Activated T-helper 1 cell treated with Interleukin-2 at 50 U/mL for 16 hours (primary cell): ENCODE results near the gene ADSL.
A peak's percentile ranks its signal among the peaks of the same experiment; 100 is the strongest.
"Not testable (repeated sequence)": the region's sequence is repeated elsewhere in the genome, so short reads cannot be mapped to it uniquely, and the experiment has no call there.

ENCODE experiments used
- DNase-seq: peaks from one replicate; pipeline ENCODE4 v3.0.0-alpha.2; 2020; ENCODE audit warnings: low read depth

Gene ADSL

GRCh38 chr22:40346185-40347118 lies at the start of gene ADSL:
TSS of gene ADSL (plus strand) at chr22:40346500. CDS start at chr22:40346559, 59 bp downstream.
- peak; percentile 77 for DNase-seq

GRCh38 chr22:40300316-40300715 lies 46.0 kb upstream of the ADSL start:
- no peak for DNase-seq

- DNase-seq = no peak
Observed at GRCh38 chr22:40300884-40301672, 45.2 kb upstream of the ADSL start.

DNA sequence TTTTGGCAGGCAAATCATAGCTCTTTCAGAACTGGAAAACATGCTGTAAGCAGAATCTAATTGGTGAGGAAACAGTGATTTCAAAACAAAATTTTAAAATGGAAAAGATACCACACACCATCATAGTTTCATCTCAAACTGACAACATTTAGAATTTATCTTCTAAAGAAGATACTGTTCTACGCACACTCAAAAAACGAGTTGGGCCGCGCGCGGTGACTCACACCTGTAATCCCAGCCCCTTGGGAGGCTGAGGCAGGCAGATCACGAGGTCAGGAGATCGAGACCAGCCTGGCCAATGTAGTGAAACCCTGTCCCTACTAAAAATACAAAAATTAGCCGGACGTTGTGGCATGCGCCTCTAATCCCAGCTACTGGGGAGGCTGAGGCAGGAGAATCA lies 44.2 kb upstream of the ADSL start:
- no peak for DNase-seq

DNA sequence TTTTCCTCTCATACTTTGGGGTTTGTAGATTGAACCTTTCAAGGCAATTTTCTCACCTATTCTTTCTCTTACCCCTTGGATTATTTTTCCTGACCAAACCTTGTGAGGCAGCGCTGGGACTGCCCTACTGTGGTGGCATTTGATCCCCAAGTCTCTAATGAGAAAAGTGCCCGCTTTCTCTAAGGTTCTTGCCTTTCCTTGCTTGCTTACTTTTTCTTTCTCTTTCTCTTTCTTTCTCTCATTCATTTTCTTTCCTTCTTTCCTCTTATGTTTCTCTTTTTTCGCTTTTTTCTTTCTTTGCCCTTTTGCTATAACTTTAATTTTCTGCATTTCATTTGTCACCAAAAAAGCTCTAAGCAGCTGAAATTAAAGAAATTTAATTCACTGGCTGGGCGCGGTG lies 40.7 kb upstream of the ADSL start:
- no peak for DNase-seq

DNA sequence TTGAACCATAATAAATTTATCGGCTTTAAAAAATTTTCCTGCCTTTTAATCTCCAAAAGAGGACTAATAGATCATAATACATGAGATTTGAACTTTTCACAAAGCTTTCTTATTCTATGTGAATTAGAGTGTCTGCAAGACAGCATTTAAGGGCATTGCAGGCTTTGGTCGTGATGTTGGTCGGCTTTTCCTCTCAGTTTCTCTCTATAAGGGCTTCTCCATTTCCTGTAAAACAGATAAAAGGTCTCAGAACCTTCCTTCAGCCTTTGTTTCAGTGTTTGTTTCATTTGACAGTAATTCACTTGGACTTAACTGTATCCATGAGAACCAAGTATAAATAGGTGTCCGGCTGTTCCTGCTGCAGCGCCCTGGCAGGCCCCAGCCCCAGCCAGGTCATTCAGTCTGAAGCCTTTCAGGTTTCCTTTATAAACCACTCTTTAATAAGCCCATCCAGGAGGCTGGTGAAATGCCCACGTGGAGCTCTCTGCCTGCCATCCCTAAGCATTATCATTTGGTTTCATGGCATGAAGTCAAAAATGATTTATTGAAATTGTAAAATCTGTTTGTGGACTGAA lies 37.2 kb upstream of the ADSL start:
- DNase-seq = no peak

DNA sequence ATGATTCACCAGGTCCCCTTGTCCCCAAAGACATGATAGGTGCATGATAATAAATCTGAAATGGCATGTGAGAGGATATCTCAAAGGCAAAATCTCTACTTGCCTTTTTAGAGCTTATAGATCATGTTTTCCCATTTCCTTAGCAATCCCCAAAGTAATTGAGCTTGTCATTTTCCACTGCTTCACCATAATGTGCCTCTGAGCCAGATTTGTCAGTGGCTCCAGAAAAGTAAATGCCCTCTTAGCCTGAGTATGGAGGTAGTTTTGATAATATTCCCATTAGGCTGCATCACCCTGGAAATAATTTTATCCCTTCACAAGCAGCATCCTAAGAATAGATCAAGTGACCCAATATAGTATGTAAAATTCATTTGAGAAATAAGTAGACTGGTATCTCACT lies 36.7 kb upstream of the ADSL start:
- no peak for DNase-seq

DNA sequence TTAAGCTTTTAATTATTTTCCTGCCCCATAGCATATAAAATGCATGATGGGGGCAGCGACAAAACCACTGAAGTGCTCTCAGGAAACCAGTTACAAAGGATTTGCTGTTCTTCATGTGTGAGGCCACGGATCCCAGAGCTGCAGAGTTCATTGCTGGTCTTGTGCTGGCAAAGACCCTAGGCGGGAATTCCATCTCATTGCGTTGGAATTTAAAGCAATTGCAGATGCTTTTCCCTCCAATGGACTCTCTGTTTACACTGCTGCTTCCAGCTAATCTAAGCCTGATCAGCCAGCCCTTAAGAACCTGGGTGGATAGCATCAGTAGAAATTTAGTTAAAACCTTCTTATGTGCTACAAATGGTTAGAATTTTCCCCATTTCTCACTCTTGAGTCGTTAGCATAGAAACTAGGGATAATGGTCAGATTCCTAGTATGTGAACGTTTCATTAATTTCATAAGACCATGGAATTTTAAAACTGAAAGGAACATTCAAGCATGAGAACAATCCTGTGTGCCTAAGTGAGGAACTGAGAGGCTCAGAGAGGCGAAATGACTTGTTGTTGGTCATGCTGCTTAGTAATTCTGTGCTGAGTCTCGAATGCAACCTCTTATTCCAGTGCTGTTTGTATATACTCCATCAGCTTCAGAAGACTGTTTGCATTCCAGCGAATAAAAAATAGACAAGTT lies 36.1 kb upstream of the ADSL start:
- DNase-seq = no peak

DNA sequence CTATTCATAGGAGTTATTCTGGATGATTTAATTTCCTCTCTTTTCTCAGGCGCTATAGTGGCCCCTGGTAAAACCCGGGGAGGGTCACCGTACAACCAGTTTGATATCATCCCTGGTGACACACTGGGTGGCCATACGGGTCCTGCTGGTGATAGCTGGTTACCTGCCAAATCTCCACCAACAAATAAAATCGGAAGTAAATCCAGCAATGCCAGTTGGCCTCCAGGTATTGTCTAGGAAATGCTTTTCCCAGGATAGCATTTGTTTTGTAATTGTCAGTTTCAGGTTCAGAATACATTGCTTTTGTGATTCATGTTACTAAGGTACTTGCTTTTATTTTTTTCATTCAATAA lies 35.6 kb upstream of the ADSL start:
- DNase-seq = no peak

DNA sequence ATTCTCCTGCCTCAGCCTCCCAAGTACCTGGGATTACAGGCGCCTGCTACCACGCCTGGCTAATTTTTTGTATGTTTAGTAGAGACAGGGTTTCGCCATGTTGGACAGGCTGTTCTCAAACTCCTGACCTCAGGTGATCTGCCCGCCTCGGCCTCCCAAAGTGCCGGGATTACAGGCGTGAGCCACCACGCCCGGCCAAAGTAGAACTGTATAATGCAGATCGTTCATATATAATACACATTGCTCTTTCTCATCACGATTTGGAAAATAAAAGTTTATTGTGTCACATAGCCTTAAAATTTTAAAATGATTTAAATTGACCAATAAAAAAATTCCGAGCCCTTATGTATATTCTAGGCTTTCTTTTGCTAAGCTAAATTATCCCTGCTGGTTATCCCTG lies 34.7 kb upstream of the ADSL start:
- DNase-seq = not testable (repeated sequence)

DNA sequence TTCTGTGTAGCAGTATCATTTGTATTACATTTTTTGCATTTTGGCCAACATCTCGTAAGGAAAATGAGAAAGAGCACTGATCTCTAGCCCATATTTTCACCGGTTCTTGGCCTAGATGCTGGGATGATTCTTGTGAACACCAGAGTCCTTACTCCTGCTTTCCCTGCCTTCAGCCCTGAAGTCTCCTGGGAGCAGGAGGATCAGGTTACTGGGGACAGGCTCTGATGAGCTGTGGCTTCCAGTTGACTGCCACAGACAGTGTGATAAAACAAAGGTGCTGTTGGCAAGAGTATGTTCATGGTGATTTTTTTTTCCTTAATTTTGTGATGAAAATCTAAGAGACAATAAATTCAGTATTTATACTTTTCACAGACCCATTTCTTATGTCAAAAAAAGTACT lies 34.2 kb upstream of the ADSL start:
- DNase-seq = no peak

- DNase-seq = no peak
Observed at GRCh38 chr22:40313007-40313406, 33.3 kb upstream of the ADSL start.

DNA sequence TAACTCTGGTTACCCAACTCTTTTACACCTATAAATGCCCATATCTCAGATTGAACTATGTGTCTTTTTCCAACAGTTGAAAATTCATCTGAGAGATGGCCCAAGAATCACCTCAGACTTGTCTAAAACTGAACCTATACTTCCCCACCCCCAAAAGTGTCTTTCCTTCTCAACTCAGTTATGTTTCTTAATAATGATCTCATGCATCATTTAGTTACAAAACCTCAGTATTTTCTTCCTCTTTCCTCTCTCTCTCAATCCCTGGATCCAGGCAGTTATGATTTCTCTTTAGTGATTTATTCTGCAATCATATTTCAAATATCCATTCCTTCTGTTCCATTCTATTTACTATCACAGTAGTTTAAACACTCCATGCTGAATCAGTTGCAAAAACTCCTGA lies 32.3 kb upstream of the ADSL start:
- no peak for DNase-seq

DNA sequence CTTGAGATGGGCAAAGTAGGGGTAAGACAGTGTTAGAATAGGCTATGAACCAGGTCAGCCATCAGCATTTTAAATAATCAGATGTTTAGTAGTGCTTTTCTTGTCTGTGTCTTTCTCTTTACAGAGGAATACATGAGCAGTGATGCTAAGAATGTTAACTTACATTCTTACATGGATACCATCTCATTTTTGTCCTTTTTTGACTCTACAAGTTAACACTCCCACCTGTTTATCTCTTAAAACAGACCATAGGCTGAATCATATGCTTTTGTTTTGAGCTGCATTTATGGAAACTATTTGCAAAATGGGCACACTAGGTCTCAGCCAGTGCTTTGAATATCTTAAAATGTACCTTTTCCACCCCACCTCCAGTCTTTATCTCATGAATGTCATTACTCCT lies 25.6 kb upstream of the ADSL start:
- DNase-seq = no peak

GRCh38 chr22:40322021-40322420 lies 24.3 kb upstream of the ADSL start:
- DNase-seq = no peak

GRCh38 chr22:40322818-40323447 lies 23.4 kb upstream of the ADSL start:
- DNase-seq = no peak

GRCh38 chr22:40323681-40324171 lies 22.6 kb upstream of the ADSL start:
- peak; percentile 25 for DNase-seq

DNA sequence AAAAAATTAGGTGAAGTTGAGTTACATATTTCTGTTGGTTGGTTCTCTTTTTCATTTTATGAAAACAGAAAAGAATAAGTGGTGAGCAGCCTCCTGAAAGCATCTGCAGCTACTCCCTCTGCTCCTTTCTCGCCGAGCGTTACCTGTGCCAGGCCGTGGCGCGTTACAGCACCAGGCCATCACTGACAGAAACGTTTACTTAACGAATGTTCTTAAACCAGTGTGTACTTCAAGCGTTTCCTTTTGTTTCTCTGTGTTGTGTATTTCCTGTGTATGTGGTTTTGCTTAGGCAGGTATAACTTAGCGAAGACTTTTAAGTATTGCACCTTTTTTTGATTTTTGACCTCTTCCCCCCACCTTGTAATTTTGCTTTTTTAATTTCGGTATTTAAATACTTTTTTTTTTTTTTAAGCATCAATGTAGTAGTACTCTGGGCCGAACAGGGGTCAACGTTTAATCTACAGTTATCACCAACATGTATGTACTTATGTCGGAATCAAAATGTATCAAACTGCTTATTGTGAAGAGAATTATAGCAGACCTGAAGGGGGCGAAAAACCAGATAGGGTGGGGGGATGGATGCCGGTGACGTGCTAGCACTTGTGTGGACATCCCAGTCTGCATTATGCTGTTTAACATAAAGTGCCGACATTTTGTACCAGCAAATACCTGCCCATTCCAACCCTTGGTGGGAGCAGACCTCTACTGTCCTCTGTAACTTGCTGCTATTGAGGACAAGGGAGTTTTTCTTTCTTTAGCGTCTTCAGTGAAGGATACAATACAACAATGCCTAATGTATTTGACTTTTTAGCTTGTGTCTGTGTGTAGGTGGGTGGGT lies 21.6 kb upstream of the ADSL start:
- DNase-seq = peak; percentile 43

- DNase-seq = peak; percentile 41
Observed at GRCh38 chr22:40325315-40325714, 21.0 kb upstream of the ADSL start.

GRCh38 chr22:40326905-40327735 lies 19.2 kb upstream of the ADSL start:
- no peak for DNase-seq
